B cell (primary cell): ENCODE results near the gene DNAJA3. TPM values are rescaled to one million over a fixed set of nuclear protein-coding genes. Genes with fewer than 3 reads are reported as not detected.

Experiments
- ATAC-seq: fragments of 200-7000 bp; cut with Tn5 transposase; one replicate; pipeline ENCODE4 v1.10.0; 2021; ENCODE audit warnings: low read depth, mild to moderate bottlenecking, moderate number of reproducible peaks, moderate library complexity
- CTCF ChIA-PET: fragments of 350-600 bp; sonication (Branson Sonifier 250); formaldehyde crosslinking; loops from one replicate; lab custom pipeline; 2021; ENCODE audit warnings: antibody characterized with exemption, inconsistent platforms; lab: Charles Lee
- POLR2A ChIA-PET: fragments of 350-600 bp; sonication (Branson Sonifier 250); formaldehyde crosslinking; loops from one replicate; lab custom pipeline; 2021; ENCODE audit warnings: antibody characterized with exemption; lab: Charles Lee
- DNase-seq: peaks from one replicate; pipeline ENCODE4 v3.0.0; 2013
- H2AFZ ChIP-seq: 2 replicates; pipeline ENCODE4 v1.6.1; 2012; ENCODE audit warnings: mild to moderate bottlenecking, low read depth, low read length; ENCODE audit not compliant: insufficient read depth, poor library complexity, severe bottlenecking
- H3K27ac ChIP-seq, 2 donors: 1 replicate in 1 of 2; 2 replicates in 1 of 2; pipeline ENCODE4 v1.5.1; 2012 to 2013; ENCODE audit warnings: low read length in 2 of 2, mild to moderate bottlenecking in 2 of 2, moderate library complexity in 1 of 2
- H3K27me3 ChIP-seq, 4 experiments: fragments of 200-600 bp in 1 of 4; sonication (generic) in 1 of 4; replicated peaks in 1 of 4; 1 replicate in 2 of 4; 2 replicates in 2 of 4; pipeline versions ENCODE4 v1.6.1 to v1.7.0; 2013 to 2016; ENCODE audit warnings: low read length in 3 of 4, mild to moderate bottlenecking in 2 of 4, mixed read lengths in 1 of 4, moderate library complexity in 1 of 4; ENCODE audit not compliant: insufficient read depth in 4 of 4, control insufficient read depth in 3 of 4; ENCODE audit errors: control extremely low read depth in 1 of 4
- H3K36me3 ChIP-seq, 2 experiments: replicated peaks in 1 of 2; 1 replicate in 1 of 2; 2 replicates in 1 of 2; pipeline versions ENCODE4 v1.6.1 to v1.7.1; 2013; ENCODE audit warnings: low read length in 1 of 2; ENCODE audit not compliant: insufficient read depth in 2 of 2, control insufficient read depth in 1 of 2; ENCODE audit errors: control extremely low read depth in 1 of 2, extremely low read depth in 1 of 2
- H3K4me1 ChIP-seq, 2 donors: fragments of 200-600 bp in 1 of 2; sonication (generic) in 1 of 2; 1 replicate in 1 of 2; 2 replicates in 1 of 2; pipeline versions ENCODE4 v1.5.1 to v1.6.1; 2013 to 2017; ENCODE audit warnings: low read length in 2 of 2; ENCODE audit not compliant: control insufficient read depth in 2 of 2, insufficient read depth in 2 of 2
- H3K4me2 ChIP-seq: replicated peaks from 2 replicates; pipeline ENCODE3; 2012; ENCODE audit warnings: mild to moderate bottlenecking, low read depth, low read length; ENCODE audit not compliant: poor library complexity, severe bottlenecking
- H3K4me3 ChIP-seq, 5 experiments: fragments of 200-600 bp in 1 of 5; sonication (generic) in 1 of 5; 1 replicate in 3 of 5; 2 replicates in 2 of 5; pipeline versions ENCODE4 v1.5.1 to v1.7.0; 2011 to 2016; ENCODE audit warnings: low read length in 4 of 5, mild to moderate bottlenecking in 4 of 5, low read depth in 2 of 5, control low read depth in 1 of 5, moderate library complexity in 1 of 5; ENCODE audit not compliant: insufficient read depth in 1 of 5; ENCODE audit errors: control extremely low read depth in 1 of 5, extremely low read depth in 1 of 5
- H3K79me2 ChIP-seq: fragments of 200-600 bp; sonication (generic); one replicate; pipeline ENCODE4 v1.6.0; 2016; ENCODE audit warnings: low read length; ENCODE audit not compliant: control insufficient read depth, insufficient read depth
- H3K9ac ChIP-seq: fragments of 200-600 bp; sonication (generic); 2 replicates; pipeline ENCODE4 v1.6.1; 2017; ENCODE audit warnings: mild to moderate bottlenecking, low read length, moderate library complexity
- H3K9me3 ChIP-seq, 3 donors: one replicate each; pipeline versions ENCODE4 v1.6.1 to v1.7.1; 2013; ENCODE audit warnings: low read length in 2 of 3; ENCODE audit not compliant: control insufficient read depth in 2 of 3, insufficient read depth in 1 of 3; ENCODE audit errors: control extremely low read depth in 1 of 3
- H4K20me1 ChIP-seq: 2 replicates; pipeline ENCODE4 v1.6.0; 2012; ENCODE audit warnings: mild to moderate bottlenecking, low read length; ENCODE audit not compliant: insufficient read depth, control insufficient read depth, poor library complexity, severe bottlenecking
- H3K27ac Mint-ChIP-seq: one replicate; pipeline ENCODE4 v1.8.0; 2021; ENCODE audit warnings: mixed read lengths
- H3K27me3 Mint-ChIP-seq: one replicate; pipeline ENCODE4 v1.8.0; 2021; ENCODE audit warnings: mixed read lengths
- H3K4me1 Mint-ChIP-seq: one replicate; pipeline ENCODE4 v1.8.0; 2021; ENCODE audit warnings: mixed read lengths
- H3K4me3 Mint-ChIP-seq: one replicate; pipeline ENCODE4 v1.8.0; 2021; ENCODE audit warnings: mixed read lengths
- H3K9me3 Mint-ChIP-seq: one replicate; pipeline ENCODE4 v1.8.0; 2022; ENCODE audit warnings: mixed read lengths; ENCODE audit not compliant: insufficient read depth
- CTCF ChIP-seq: fragments of 200-600 bp; IDR thresholded peaks from one replicate; pipeline ENCODE4 v1.8.0; 2022; ENCODE audit warnings: antibody characterized with exemption, mild to moderate bottlenecking
- EZH2 ChIP-seq: IDR thresholded peaks from 2 replicates; pipeline ENCODE4 v1.6.1; 2012; ENCODE audit warnings: borderline replicate concordance, low read depth, mild to moderate bottlenecking, moderate library complexity, low read length; ENCODE audit not compliant: insufficient read depth, poor library complexity, severe bottlenecking
- WGBS: methylation state at CpG from one replicate; pipeline ENCODE4 v1.1.5; 2013; ENCODE audit warnings: missing lambda C conversion rate; ENCODE audit not compliant: insufficient coverage; 5-methylcytosine and 5-hydroxymethylcytosine counted together
- intact Hi-C: fragments of 100-400 bp; cut with micrococcal nuclease; formaldehyde crosslinking; loops from one replicate; pipeline ENCODE4 v1.10.0; 2022
- polyA plus RNA-seq: library from polyadenylated mRNA; depleted of rRNA; stranded (reverse); fragments of >200 nt; gene quantifications from 2 replicates; pipeline ENCODE4 v1.2.3, GENCODE V29; 2012
- total RNA-seq, 2 donors: library from RNA; stranded (reverse); fragments of 120-200 nt in 1 of 2; gene quantifications; 1 replicate in 1 of 2; 2 replicates in 1 of 2; pipeline versions ENCODE4 v1.2.3 to v1.2.4, GENCODE V29; 2013 to 2022

The DNAJA3 gene
- total and polyA plus RNA-seq, 2 donors (not counting 1 experiment from before 2014, with no cell fraction given) = 59.3 to 67.7 TPM

- ChIA-PET POLR2A (interaction anchor here (0.9 kb wide), 1 partner anchor 50 kb away, joined by 5 read pairs; no protein-coding TSS in a partner anchor), CTCF (interaction anchor here (0.9 kb wide), 1 partner anchor 114 kb away, joined by 5 read pairs; no protein-coding TSS in a partner anchor)
- Histone ChIP-seq H3K79me2 (peaks cover 51% of the 10 kb centered on the region), H3K4me1 (peaks cover 14 to 20% of the 10 kb centered on the region in 2 donors), H3K27ac (peak overlapping the region; percentile 93 to 96), H3K4me2 (peak overlapping the region; percentile 81), H3K9me3 (no peaks in the 10 kb centered on the region), H3K36me3 (peaks cover 2 to 8% of the 10 kb centered on the region in 2 experiments), H2AFZ (peak overlapping the region; percentile 81), H3K4me3 (peak overlapping the region; percentile 60 to 96 (median 84)), H4K20me1 (peaks cover 3% of the 10 kb centered on the region), H3K27me3 (no peaks in the 10 kb centered on the region), H3K9ac (peak overlapping the region; percentile 94)
- WGBS = under 1% methylated on average over 20 of the region's 31 CpGs
- no peak for TF ChIP-seq CTCF
- TF ChIP-seq EZH2 = no peak
- ATAC-seq (peak; percentile 6), DNase-seq (no peak)
- Mint-ChIP-seq H3K27ac (peak overlapping the region; percentile 100), H3K27me3 (no peaks in the 10 kb centered on the region), H3K9me3 (no peaks in the 10 kb centered on the region), H3K4me1 (peaks cover 25% of the 10 kb centered on the region), H3K4me3 (peak overlapping the region; percentile 97)
- intact Hi-C loops = no loop called here
Measured at GRCh38 chr16:4426021-4426684, 485 bp downstream of the DNAJA3 start.

GRCh38 chr16:4426722-4427372, 1.2 kb downstream of the DNAJA3 start:
- Histone ChIP-seq H3K27me3 (no peaks in the 10 kb centered on the region), H3K9me3 (no peaks in the 10 kb centered on the region), H3K9ac (peak overlapping the region; percentile 94), H3K4me1 (peaks cover 14 to 20% of the 10 kb centered on the region in 2 donors), H3K36me3 (peaks cover 3 to 9% of the 10 kb centered on the region in 2 experiments), H3K4me3 (peak overlapping the region in 1 of 5 experiments; percentile 84), H4K20me1 (peaks cover 3% of the 10 kb centered on the region), H2AFZ (no peak overlapping the region), H3K4me2 (peak overlapping the region; percentile 81), H3K79me2 (peaks cover 58% of the 10 kb centered on the region), H3K27ac (peak overlapping the region in 1 of 2 donors; percentile 93)
- CTCF ChIA-PET = interaction anchor here (0.9 kb wide), 1 partner anchor 114 kb away, joined by 5 read pairs; no protein-coding TSS in a partner anchor
- intact Hi-C loops = no loop called here
- peak overlapping the region; percentile 100 for H3K27ac Mint-ChIP-seq
- H3K4me3 Mint-ChIP-seq = peak overlapping the region; percentile 97
- no peaks in the 10 kb centered on the region for H3K9me3 Mint-ChIP-seq
- peaks cover 25% of the 10 kb centered on the region for H3K4me1 Mint-ChIP-seq
- 95% methylated on average over 7 of the region's 12 CpGs for WGBS
- POLR2A ChIA-PET = no interaction called here
- ATAC-seq = no peak
- DNase-seq = no peak
- TF ChIP-seq CTCF (no peak), EZH2 (no peak)
- no peaks in the 10 kb centered on the region for H3K27me3 Mint-ChIP-seq
